Ascending aorta (tissue), 2 donors: ENCODE measurements around the gene HSD17B2. TPM values are rescaled to one million over a fixed set of nuclear protein-coding genes. Genes with fewer than 3 reads are reported as not detected.

ENCODE experiments used
- DNase-seq, 2 donors: peaks; one replicate each; pipeline ENCODE4 v3.0.0-alpha.2; 2019; ENCODE audit warnings: low spot score in 2 of 2
- H3K27ac ChIP-seq, 2 donors: fragments of 200-600 bp; sonication (generic); one replicate each; pipeline ENCODE4 v1.5.1; 2016 to 2017; ENCODE audit warnings: mild to moderate bottlenecking in 1 of 2
- H3K27me3 ChIP-seq: fragments of 200-600 bp; sonication (generic); one replicate; pipeline ENCODE4 v1.5.1; 2017
- H3K36me3 ChIP-seq, 2 donors: fragments of 200-600 bp; sonication (generic); one replicate each; pipeline ENCODE4 v1.5.1; 2016
- H3K4me1 ChIP-seq, 2 donors: fragments of 200-600 bp; sonication (generic); one replicate each; pipeline ENCODE4 v1.5.1; 2016 to 2017; ENCODE audit warnings: mild to moderate bottlenecking in 1 of 2
- H3K4me3 ChIP-seq, 2 donors: fragments of 200-600 bp; sonication (generic); one replicate each; pipeline ENCODE4 v1.5.1; 2016 to 2017; ENCODE audit warnings: mild to moderate bottlenecking in 1 of 2
- H3K9me3 ChIP-seq, 2 donors: fragments of 200-600 bp; sonication (generic); one replicate each; pipeline ENCODE4 v1.5.1; 2016
- intact Hi-C: fragments of 100-400 bp; cut with DNase I; formaldehyde crosslinking; loops from one replicate; pipeline ENCODE4 v1.15.1; 2023
- total RNA-seq: library from RNA; depleted of rRNA; stranded (reverse); fragments of >200 nt; gene quantifications from one replicate; pipeline ENCODE4 v1.1.0, GENCODE V29; 2016
- TF ChIP-seq, protein P1 (sequence below), 3 experiments: fragments of 200-600 bp in 2 of 3; fragments of 450-650 bp in 1 of 3; sonication (generic) in 2 of 3; IDR thresholded peaks; one replicate each; pipeline ENCODE4 v1.5.1; 2016 to 2019; ENCODE audit warnings: antibody characterized with exemption in 3 of 3, mild to moderate bottlenecking in 1 of 3, moderate library complexity in 1 of 3

HSD17B2 gene
- total RNA-seq, 1 donor from 2014 or later: not detected

DNA sequence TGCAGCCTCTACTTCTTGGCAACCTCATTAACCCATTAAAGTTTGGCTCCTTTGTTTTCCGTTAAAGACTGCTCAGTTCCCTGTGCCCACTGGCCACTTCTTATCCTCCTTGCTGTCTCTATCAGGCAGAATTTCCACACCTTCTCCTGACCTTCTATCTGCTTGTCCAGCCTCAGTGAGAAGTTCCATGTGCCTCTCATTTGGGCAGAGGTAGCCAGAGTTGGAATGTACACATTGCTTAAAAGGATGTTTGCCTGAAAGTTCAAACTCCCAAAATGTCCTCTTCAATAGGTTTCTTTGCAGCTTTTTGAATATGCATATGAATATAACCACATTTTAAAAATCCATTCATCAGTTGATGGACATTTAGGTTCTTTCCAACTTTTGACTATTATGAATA, 47.0 kb downstream of the HSD17B2 start:
- no peaks in the 10 kb centered on the region for H3K4me1 ChIP-seq
- intact Hi-C loops: no loop called here

DNA sequence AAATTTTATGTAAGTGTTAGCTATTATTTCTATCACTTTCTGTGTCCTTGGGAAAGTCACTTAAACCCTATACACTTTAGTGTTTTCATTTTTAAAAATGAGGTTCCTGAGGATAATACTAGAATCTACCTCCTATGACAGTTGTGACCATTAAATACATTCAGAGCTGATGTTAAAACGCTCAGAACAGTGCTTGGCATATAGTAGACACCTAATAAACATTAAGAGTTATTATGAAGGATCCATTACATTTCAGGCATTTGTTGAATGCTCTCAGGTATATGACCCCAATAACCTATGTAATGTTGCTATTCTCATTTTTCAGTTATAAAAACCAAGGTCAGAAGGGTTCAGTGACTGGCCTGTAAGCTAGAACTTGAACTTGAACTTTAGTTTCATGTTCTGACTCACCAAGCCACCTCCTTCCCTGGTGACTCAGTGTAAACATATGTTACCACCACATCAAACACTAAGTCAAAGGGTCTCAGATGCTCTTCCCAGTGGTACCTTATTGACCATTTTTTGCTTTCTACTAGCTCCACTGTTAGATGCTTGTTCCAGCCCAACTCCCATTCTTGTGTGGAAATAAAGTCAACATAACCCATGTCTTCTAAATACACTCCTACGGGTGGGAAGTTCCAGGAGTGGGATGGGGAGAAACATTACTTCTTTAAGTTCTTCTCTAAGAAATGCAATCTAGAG, 47.6 kb downstream of the HSD17B2 start:
- Histone ChIP-seq H3K27me3 (no peaks in the 10 kb centered on the region), H3K4me3 (no peak overlapping the region), H3K9me3 (no peaks in the 10 kb centered on the region), H3K27ac (no peak overlapping the region), H3K36me3 (no peaks in the 10 kb centered on the region), H3K4me1 (no peaks in the 10 kb centered on the region)
- no peak for DNase-seq
- intact Hi-C loops: no loop called here
- TF ChIP-seq, protein P1, sequence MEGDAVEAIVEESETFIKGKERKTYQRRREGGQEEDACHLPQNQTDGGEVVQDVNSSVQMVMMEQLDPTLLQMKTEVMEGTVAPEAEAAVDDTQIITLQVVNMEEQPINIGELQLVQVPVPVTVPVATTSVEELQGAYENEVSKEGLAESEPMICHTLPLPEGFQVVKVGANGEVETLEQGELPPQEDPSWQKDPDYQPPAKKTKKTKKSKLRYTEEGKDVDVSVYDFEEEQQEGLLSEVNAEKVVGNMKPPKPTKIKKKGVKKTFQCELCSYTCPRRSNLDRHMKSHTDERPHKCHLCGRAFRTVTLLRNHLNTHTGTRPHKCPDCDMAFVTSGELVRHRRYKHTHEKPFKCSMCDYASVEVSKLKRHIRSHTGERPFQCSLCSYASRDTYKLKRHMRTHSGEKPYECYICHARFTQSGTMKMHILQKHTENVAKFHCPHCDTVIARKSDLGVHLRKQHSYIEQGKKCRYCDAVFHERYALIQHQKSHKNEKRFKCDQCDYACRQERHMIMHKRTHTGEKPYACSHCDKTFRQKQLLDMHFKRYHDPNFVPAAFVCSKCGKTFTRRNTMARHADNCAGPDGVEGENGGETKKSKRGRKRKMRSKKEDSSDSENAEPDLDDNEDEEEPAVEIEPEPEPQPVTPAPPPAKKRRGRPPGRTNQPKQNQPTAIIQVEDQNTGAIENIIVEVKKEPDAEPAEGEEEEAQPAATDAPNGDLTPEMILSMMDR (IDR thresholded peaks at IDR 0.05): no peak

More for the DNA sequence above, 47.0 kb downstream of the HSD17B2 start:
- H3K9me3 ChIP-seq: no peaks in the 10 kb centered on the region
- DNase-seq: no peak
- H3K36me3 ChIP-seq: no peaks in the 10 kb centered on the region
- TF ChIP-seq, protein P1 (IDR thresholded peaks at IDR 0.05): no peak
- H3K27ac ChIP-seq: no peak overlapping the region
- no peak overlapping the region for H3K4me3 ChIP-seq
- no peaks in the 10 kb centered on the region for H3K27me3 ChIP-seq

DNA sequence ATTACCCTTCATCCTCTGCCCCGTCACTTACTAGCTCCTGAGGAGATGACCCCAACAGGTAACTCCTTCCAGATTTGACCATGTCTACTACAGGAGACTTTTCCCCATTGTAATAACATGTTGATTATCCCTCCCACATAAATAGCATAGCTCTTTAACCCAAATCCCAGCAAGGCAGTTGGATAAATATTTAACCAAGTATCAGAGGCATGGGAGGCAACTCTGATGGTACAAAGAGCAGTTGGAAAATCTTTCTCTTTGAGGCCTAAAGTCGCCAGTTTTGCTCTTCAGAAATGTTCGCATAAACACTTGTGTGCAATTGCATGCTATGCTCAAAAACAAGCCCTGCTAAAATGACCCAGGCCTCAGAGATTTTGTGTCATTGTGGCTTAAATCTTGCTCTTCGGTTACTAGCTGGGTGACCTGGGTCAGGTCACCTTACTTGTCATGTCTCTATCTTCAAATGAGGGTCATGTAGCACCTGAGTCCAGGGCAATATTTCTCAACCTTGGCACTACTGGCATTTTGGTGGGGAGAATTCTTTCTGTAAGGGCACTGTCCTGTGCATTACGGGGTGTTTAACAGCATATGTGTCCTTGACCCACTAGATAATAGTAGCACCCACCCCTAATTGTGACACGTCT, 48.8 kb downstream of the HSD17B2 start:
- intact Hi-C loops: no loop called here
- Histone ChIP-seq H3K4me3 (no peak overlapping the region), H3K27me3 (no peaks in the 10 kb centered on the region), H3K27ac (no peak overlapping the region), H3K36me3 (no peaks in the 10 kb centered on the region), H3K4me1 (no peaks in the 10 kb centered on the region), H3K9me3 (no peaks in the 10 kb centered on the region)
- DNase-seq: no peak
- TF ChIP-seq, protein P1 (IDR thresholded peaks at IDR 0.05): no peak

DNA sequence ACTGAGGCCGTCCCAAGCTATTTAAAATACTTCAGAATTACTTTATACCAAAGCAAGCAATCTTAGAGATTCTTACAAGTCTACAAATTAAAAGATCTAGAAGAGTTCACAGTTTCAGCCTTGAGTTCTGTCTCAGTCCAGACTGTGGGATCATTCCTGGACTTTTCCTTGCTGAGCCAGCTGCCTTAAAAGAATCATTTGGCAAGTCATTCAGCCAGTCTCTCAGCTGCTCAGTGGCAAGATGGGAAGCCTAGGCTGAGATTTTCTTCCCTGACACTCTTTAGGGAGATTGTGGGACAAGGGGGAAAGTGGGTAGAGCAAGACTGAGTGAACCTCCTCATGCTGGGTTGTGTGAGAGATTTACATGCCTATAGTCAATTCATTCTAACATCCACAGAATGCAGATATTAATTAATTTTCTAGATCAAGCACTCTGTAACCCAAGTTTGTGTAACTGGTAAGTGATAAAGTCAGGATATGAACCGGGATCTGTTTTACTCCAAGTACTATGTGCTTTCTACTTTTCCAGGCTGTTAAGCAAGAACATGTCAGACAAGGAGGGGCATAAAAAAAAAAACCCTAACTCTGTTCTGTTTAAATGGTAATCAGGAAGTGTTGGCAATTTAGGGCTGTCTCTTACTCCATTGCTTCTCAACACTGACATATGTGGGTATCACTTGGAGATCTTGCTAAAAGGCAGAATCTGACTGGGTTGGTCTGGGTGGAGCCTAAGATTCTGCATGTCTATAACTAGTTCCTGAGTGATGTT, 50.1 kb downstream of the HSD17B2 start:
- Histone ChIP-seq H3K4me3 (no peak overlapping the region), H3K9me3 (no peaks in the 10 kb centered on the region), H3K36me3 (no peaks in the 10 kb centered on the region), H3K27me3 (no peaks in the 10 kb centered on the region), H3K4me1 (no peaks in the 10 kb centered on the region), H3K27ac (no peak overlapping the region)
- intact Hi-C loops: no loop called here
- no peak for DNase-seq
- TF ChIP-seq, protein P1 (IDR thresholded peaks at IDR 0.05): no peak

DNA sequence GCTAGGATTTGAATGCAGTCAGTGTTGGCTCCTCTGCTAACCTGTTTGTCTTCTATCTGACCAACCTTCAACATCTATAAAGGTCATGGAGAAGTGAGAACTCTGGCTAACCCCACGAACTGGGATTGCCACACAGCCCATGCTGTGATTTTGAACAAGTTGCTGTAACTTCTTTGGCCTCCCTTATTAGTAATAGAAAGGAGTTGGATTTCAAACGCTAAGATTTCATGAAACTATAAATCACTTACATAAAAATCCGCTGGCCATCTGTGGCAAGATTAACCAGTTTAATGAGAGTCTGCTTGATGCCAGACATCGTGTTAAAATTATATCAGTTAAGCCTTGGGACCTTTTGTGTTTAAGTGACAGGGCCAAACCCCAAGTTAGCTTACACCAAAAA, 53.4 kb downstream of the HSD17B2 start:
- Histone ChIP-seq H3K27ac (no peak overlapping the region), H3K4me1 (no peaks in the 10 kb centered on the region), H3K4me3 (no peak overlapping the region), H3K36me3 (no peaks in the 10 kb centered on the region), H3K27me3 (no peaks in the 10 kb centered on the region), H3K9me3 (no peaks in the 10 kb centered on the region)
- no peak for DNase-seq
- intact Hi-C loops: no loop called here
- TF ChIP-seq, protein P1 (IDR thresholded peaks at IDR 0.05): no peak
